MCF 10A (cell line): ENCODE data around the gene TNRC6B. TPM values are rescaled to one million over a fixed set of nuclear protein-coding genes. Genes with fewer than 3 reads are reported as not detected.

Experiments
- BruUV-seq: library from RNA; stranded (reverse); fragments of 400-500 nt; replicated peaks from 2 replicates; lab custom pipeline; 2021; lab: Mats Ljungman, UMichigan
- CTCF ChIA-PET: fragments of 300-600 bp; sonication (Branson Sonifier 250); formaldehyde crosslinking; extraction: SDS; loops from one replicate; lab custom pipeline; 2021; ENCODE audit warnings: antibody characterized with exemption, inconsistent platforms; lab: Yijun Ruan, JAX
- POLR2A ChIA-PET: fragments of 300-600, 350-650 bp; sonication (Branson Sonifier 250); formaldehyde crosslinking; extraction: SDS; loops from one replicate; lab custom pipeline; 2020; ENCODE audit warnings: antibody characterized with exemption, inconsistent platforms; lab: Yijun Ruan, JAX
- DNase-seq: peaks from one replicate; pipeline ENCODE4 v3.0.0-alpha.2; 2018; ENCODE audit not compliant: unreplicated experiment
- H3K27ac Mint-ChIP-seq: one replicate; pipeline ENCODE4 v1.8.0; 2022; ENCODE audit warnings: mild to moderate bottlenecking, low read depth, mixed read lengths; ENCODE audit not compliant: unreplicated experiment
- H3K27me3 Mint-ChIP-seq: one replicate; pipeline ENCODE4 v1.8.0; 2022; ENCODE audit warnings: mixed read lengths; ENCODE audit not compliant: insufficient read depth, unreplicated experiment
- H3K36me3 Mint-ChIP-seq: one replicate; pipeline ENCODE4 v1.8.0; 2022; ENCODE audit warnings: mild to moderate bottlenecking, moderate library complexity, mixed read lengths; ENCODE audit not compliant: insufficient read depth, unreplicated experiment
- H3K4me1 Mint-ChIP-seq: one replicate; pipeline ENCODE4 v1.8.0; 2022; ENCODE audit warnings: mixed read lengths; ENCODE audit not compliant: insufficient read depth, unreplicated experiment
- H3K4me3 Mint-ChIP-seq: one replicate; pipeline ENCODE4 v1.8.0; 2022; ENCODE audit warnings: mild to moderate bottlenecking, moderate library complexity, mixed read lengths; ENCODE audit not compliant: unreplicated experiment
- H3K9me3 Mint-ChIP-seq: one replicate; pipeline ENCODE4 v1.8.0; 2022; ENCODE audit warnings: mixed read lengths; ENCODE audit not compliant: unreplicated experiment
- CTCF ChIP-seq: fragments of 200-600 bp; IDR thresholded peaks from one replicate; pipeline ENCODE4 v1.8.0; 2022; ENCODE audit warnings: antibody characterized with exemption, mild to moderate bottlenecking; ENCODE audit not compliant: unreplicated experiment
- intact Hi-C: fragments of 100-400 bp; cut with micrococcal nuclease; formaldehyde crosslinking; loops from 2 replicates; pipeline ENCODE4 v1.14.1; 2022
- total RNA-seq: library from RNA; stranded (reverse); gene quantifications from 2 replicates; pipeline ENCODE4 v1.2.3, GENCODE V29; 2022

Gene TNRC6B
- total RNA-seq, 1 experiment from 2014 or later, result 27.1 TPM

GRCh38 chr22:40348025-40348658 is 170.4 kb downstream of the TNRC6B start:
- Mint-ChIP-seq H3K27ac (no peak overlapping the region), H3K9me3 (no peaks in the 10 kb centered on the region), H3K4me3 (peak overlapping the region; percentile 93), H3K27me3 (no peaks in the 10 kb centered on the region), H3K4me1 (peaks cover 17% of the 10 kb centered on the region), H3K36me3 (peaks cover 41% of the 10 kb centered on the region)
- ChIA-PET CTCF (interaction anchor here (0.5 to 3.3 kb wide), 30 partner anchors 9 to 1852 kb away, joined by 3 to 20 read pairs (median 4); no protein-coding TSS in a partner anchor), POLR2A (interaction anchor here (0.6 to 5.2 kb wide), 15 partner anchors 8 to 1116 kb away, joined by 3 to 174 read pairs (median 3); partner anchors contain the start of genes ATF4 and TNRC6B)
- TF ChIP-seq CTCF, result peak; percentile 88
- DNase-seq, result peak; percentile 65
- BruUV-seq, result no TSS peak
- intact Hi-C loops, result loop anchor here (1.0 to 10.0 kb wide), 2 partner anchors 304 to 413 kb away; no protein-coding TSS in a partner anchor

GRCh38 chr22:40352763-40353162 is 175.0 kb downstream of the TNRC6B start:
- ChIA-PET CTCF (interaction anchor here (0.8 kb wide), 1 partner anchor 127 kb away, joined by 3 read pairs; no protein-coding TSS in a partner anchor), POLR2A (interaction anchor here (0.6 to 1.2 kb wide), 4 partner anchors 18 to 310 kb away, joined by 3 to 5 read pairs (median 4); partner anchors contain the start of gene SGSM3)
- H3K27ac Mint-ChIP-seq, result no peak overlapping the region
- H3K4me1 Mint-ChIP-seq, result peaks cover 10% of the 10 kb centered on the region
- DNase-seq, result no peak
- H3K27me3 Mint-ChIP-seq, result no peaks in the 10 kb centered on the region
- H3K9me3 Mint-ChIP-seq, result no peaks in the 10 kb centered on the region
- H3K36me3 Mint-ChIP-seq, result peaks cover 76% of the 10 kb centered on the region
- BruUV-seq, result no TSS peak
- intact Hi-C loops, result no loop called here
- H3K4me3 Mint-ChIP-seq, result no peak overlapping the region
- TF ChIP-seq CTCF, result no peak

- no TSS peak for BruUV-seq
- intact Hi-C loops, result no loop called here
- POLR2A ChIA-PET, result interaction anchor here (1.3 kb wide), 1 partner anchor 14 kb away, joined by 3 read pairs; the partner anchor contains the start of gene ADSL
- Mint-ChIP-seq H3K36me3 (peaks cover 100% of the 10 kb centered on the region), H3K4me1 (no peaks in the 10 kb centered on the region), H3K27me3 (no peaks in the 10 kb centered on the region), H3K9me3 (no peaks in the 10 kb centered on the region), H3K27ac (no peak overlapping the region), H3K4me3 (no peak overlapping the region)
- DNase-seq, result no peak
- no peak for TF ChIP-seq CTCF
- CTCF ChIA-PET, result interaction anchor here (2.5 kb wide), 1 partner anchor 13 kb away, joined by 7 read pairs; no protein-coding TSS in a partner anchor
These were observed 183.4 kb downstream of the TNRC6B start for GRCh38 chr22:40361100-40361499.

GRCh38 chr22:40363059-40363458 is 185.3 kb downstream of the TNRC6B start:
- H3K27ac Mint-ChIP-seq, result no peak overlapping the region
- H3K4me3 Mint-ChIP-seq, result no peak overlapping the region
- no peaks in the 10 kb centered on the region for H3K4me1 Mint-ChIP-seq

More at GRCh38 chr22:40363059-40363458, 185.3 kb downstream of the TNRC6B start:
- Mint-ChIP-seq H3K27me3 (no peaks in the 10 kb centered on the region), H3K9me3 (no peaks in the 10 kb centered on the region), H3K36me3 (peaks cover 100% of the 10 kb centered on the region)
- ChIA-PET POLR2A (no interaction called here), CTCF (no interaction called here)
- no TSS peak for BruUV-seq
- intact Hi-C loops, result no loop called here
- no peak for DNase-seq
- TF ChIP-seq CTCF, result no peak
